ENCODE measurements around the gene TTYH2.

The TTYH2 gene

DNA sequence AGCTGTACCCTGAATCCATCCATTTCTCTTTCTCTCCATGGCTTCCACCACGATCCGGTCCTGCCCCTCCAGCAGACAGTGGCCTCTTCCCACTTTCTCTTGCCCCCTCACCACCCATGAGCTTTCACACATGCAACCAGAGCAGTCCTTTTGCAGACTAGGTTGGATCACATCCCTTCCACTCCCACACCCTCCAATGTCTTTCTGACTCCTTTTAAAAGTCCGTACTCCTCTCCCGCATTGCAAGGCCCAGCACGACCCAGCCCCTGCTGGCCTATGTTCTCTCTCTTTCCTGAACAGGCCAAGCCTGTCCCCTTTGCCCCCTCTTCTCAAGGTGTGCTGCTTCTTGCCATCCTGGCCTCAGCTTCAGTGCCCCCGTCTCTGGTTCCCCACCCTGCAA lies 38.2 kb downstream of the TTYH2 start:
- no peak for TF ChIP-seq CTCF (IDR thresholded peaks at IDR 0.05)
- H3K36me3 ChIP-seq: no peaks in the 10 kb centered on the region
- no peaks in the 10 kb centered on the region for H3K4me1 ChIP-seq (ENCODE audit: control insufficient read depth in 1 of 2, insufficient read depth in 1 of 2, low read depth in 1 of 2, low read length in 1 of 2)
- no peak overlapping the region for H3K27ac ChIP-seq
- H3K4me3 ChIP-seq (ENCODE audit: low read depth in 1 of 2, low read length in 1 of 2): no peak overlapping the region
- no peaks in the 10 kb centered on the region for H3K9me3 ChIP-seq
- no peaks in the 10 kb centered on the region for H3K27me3 ChIP-seq

DNA sequence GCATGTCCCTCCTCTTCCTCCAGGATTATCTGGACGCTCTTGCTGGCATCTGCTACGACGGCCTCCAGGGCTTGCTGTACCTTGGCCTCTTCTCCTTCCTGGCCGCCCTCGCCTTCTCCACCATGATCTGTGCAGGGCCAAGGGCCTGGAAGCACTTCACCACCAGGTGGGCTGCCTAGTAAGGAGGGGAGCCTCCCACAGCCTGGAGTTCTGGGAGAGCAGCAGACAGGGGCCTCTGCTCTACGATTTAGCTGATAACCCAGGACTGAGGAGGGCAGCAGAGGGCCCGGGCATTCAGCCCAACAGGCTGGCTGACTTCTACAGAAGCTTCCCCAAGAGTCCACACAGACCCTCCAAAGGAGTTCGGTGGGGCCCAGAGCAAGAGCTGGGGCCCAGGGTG lies 38.8 kb downstream of the TTYH2 start:
- Histone ChIP-seq H3K36me3 (no peaks in the 10 kb centered on the region), H3K4me3 (ENCODE audit: low read depth in 1 of 2, low read length in 1 of 2) (no peak overlapping the region), H3K27ac (no peak overlapping the region), H3K9me3 (no peaks in the 10 kb centered on the region), H3K4me1 (ENCODE audit: control insufficient read depth in 1 of 2, insufficient read depth in 1 of 2, low read depth in 1 of 2, low read length in 1 of 2) (no peaks in the 10 kb centered on the region), H3K27me3 (no peaks in the 10 kb centered on the region)
- no peak for TF ChIP-seq CTCF (IDR thresholded peaks at IDR 0.05)

DNA sequence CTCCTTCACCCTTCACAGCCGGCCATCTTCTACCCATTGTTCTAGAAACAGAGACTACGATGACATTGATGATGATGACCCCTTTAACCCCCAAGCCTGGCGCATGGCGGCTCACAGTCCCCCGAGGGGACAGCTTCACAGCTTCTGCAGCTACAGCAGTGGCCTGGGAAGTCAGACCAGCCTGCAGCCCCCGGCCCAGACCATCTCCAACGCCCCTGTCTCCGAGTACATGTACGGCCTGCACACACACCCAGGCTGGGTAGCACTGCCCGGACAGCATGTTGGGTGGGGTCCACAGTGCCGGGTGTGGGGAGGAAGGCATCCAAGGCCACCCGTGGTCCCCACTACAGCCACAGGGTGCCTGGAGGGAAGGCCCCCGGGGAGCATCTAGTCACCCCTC lies 39.7 kb downstream of the TTYH2 start:
- Histone ChIP-seq H3K4me3 (ENCODE audit: low read depth in 1 of 2, low read length in 1 of 2) (no peak overlapping the region), H3K4me1 (ENCODE audit: control insufficient read depth in 1 of 2, insufficient read depth in 1 of 2, low read depth in 1 of 2, low read length in 1 of 2) (no peaks in the 10 kb centered on the region), H3K27me3 (no peaks in the 10 kb centered on the region), H3K36me3 (no peaks in the 10 kb centered on the region), H3K27ac (no peak overlapping the region), H3K9me3 (no peaks in the 10 kb centered on the region)
- TF ChIP-seq CTCF (IDR thresholded peaks at IDR 0.05): no peak

DNA sequence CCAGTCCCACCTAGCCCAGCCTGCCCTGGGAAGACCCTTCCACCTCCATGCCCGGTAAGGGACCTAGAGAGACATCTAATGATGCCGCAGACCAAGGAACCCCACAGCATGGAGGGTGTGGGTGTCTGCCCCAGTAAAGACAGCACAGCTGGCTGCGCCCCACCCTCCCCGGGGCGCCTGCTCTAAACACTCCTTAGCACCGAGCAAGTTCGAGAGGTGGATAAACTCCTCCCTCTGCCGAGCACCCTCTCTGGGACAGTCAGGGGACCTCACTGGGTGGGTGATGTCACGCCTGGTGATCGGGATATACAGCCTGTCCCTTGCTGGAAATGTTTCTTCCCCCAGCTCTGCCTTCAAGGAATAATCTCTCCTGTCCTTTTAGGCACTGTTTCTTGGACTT lies 43.9 kb downstream of the TTYH2 start:
- H3K27me3 ChIP-seq: no peaks in the 10 kb centered on the region
- H3K27ac ChIP-seq: no peak overlapping the region
- H3K4me3 ChIP-seq (ENCODE audit: low read depth in 1 of 2, low read length in 1 of 2): no peak overlapping the region
- no peaks in the 10 kb centered on the region for H3K4me1 ChIP-seq (ENCODE audit: control insufficient read depth in 1 of 2, insufficient read depth in 1 of 2, low read depth in 1 of 2, low read length in 1 of 2)
- H3K36me3 ChIP-seq: no peaks in the 10 kb centered on the region
- no peaks in the 10 kb centered on the region for H3K9me3 ChIP-seq
- TF ChIP-seq CTCF (IDR thresholded peaks at IDR 0.05): no peak

DNA sequence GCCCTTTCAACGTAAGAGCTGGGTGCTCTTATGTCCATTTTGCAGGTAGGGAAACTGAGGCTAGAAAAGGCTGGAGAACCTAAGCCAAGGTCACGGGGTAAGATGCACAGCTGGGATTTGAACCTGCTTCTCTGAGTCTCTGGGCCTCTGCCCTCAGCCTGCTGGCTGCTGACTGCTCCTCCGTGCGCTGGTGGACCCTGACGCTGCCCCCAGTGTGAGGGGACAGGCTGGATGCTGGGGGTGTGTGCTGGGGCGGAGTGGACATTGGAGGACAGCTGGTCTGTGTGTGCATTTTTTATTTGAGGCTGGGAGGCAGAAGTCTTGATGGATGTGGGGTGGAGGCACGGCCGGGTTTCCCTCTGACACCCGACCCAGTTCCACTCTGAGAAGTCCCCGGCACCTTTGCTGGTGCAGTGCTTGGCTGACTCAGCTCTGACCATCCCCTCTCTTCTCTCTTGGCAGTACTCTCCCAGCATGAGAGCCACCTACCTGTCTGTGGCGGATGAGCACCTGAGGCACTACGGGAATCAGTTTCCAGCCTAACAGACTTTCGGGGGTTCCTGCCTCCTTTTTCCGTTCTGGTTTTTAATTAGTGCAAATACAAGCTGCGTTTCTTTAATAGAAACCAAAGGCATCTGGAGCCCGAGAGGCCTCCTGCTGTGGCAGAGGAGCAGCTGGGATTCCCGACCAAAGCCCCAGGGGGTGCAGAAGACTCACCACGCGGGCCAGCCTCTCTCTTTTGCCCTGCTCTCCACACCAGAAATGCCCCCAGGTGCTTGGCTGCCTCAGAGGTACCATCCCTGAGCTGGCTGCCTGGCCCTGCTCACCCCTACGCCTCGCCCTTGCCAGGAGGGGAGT lies 46.5 kb downstream of the TTYH2 start:
- Histone ChIP-seq H3K27me3 (no peaks in the 10 kb centered on the region), H3K4me3 (ENCODE audit: low read depth in 1 of 2, low read length in 1 of 2) (no peak overlapping the region), H3K36me3 (no peaks in the 10 kb centered on the region), H3K27ac (no peak overlapping the region), H3K4me1 (ENCODE audit: control insufficient read depth in 1 of 2, insufficient read depth in 1 of 2, low read depth in 1 of 2, low read length in 1 of 2) (no peaks in the 10 kb centered on the region), H3K9me3 (no peaks in the 10 kb centered on the region)
- no peak for TF ChIP-seq CTCF (IDR thresholded peaks at IDR 0.05)

All from neutrophil (primary cell).